Naive thymus-derived CD8-positive, alpha-beta T cell (primary cell): ENCODE data around the gene CDH4. TPM values are rescaled to one million over a fixed set of nuclear protein-coding genes. Genes with fewer than 3 reads are reported as not detected.
A peak's percentile ranks its signal among the peaks of the same experiment; 100 is the strongest.

Source experiments
- ATAC-seq, 2 donors: fragments of 150-1000 bp; cut with Tn5 transposase in 1 of 2; sonication (Bioruptor Pico), chemical (Tn5 transposase) in 1 of 2; 1 replicate in 1 of 2; 2 replicates in 1 of 2; pipeline ENCODE4 v1.10.0; 2021; ENCODE audit warnings: mild to moderate bottlenecking in 2 of 2, moderate library complexity in 2 of 2
- POLR2A ChIA-PET: fragments of 350-600 bp; sonication (Branson Sonifier 250); formaldehyde crosslinking; loops from one replicate; lab custom pipeline; 2021; ENCODE audit warnings: antibody characterized with exemption; lab: Charles Lee
- DNase-seq, 10 donors: peaks; one replicate each; pipeline versions ENCODE4 v3.0.0 to v3.0.0-alpha.2; 2020 to 2022
- H3K27ac Mint-ChIP-seq, 10 donors: one replicate each; pipeline ENCODE4 v1.8.0; 2020 to 2022; ENCODE audit warnings: mild to moderate bottlenecking in 10 of 10, mixed read lengths in 10 of 10, moderate library complexity in 4 of 10, inconsistent platforms in 1 of 10
- H3K27me3 Mint-ChIP-seq, 5 donors: one replicate each; pipeline ENCODE4 v1.8.0; 2021 to 2022; ENCODE audit warnings: mixed read lengths in 5 of 5
- H3K36me3 Mint-ChIP-seq, 3 donors: one replicate each; pipeline ENCODE4 v1.8.0; 2020 to 2022; ENCODE audit warnings: mixed read lengths in 3 of 3, mild to moderate bottlenecking in 2 of 3, inconsistent platforms in 1 of 3
- H3K4me1 Mint-ChIP-seq, 4 donors: one replicate each; pipeline ENCODE4 v1.8.0; 2021 to 2022; ENCODE audit warnings: mixed read lengths in 4 of 4
- H3K4me3 Mint-ChIP-seq, 10 donors: one replicate each; pipeline ENCODE4 v1.8.0; 2020 to 2022; ENCODE audit warnings: mild to moderate bottlenecking in 10 of 10, mixed read lengths in 10 of 10, moderate library complexity in 6 of 10, inconsistent platforms in 1 of 10
- H3K9me3 Mint-ChIP-seq, 9 donors: one replicate each; pipeline ENCODE4 v1.8.0; 2020 to 2022; ENCODE audit warnings: mixed read lengths in 9 of 9, mild to moderate bottlenecking in 3 of 9, inconsistent platforms in 1 of 9, moderate library complexity in 1 of 9
- polyA plus RNA-seq, 3 donors: library from polyadenylated mRNA; unstranded; fragments of 300-500 nt; fragmentation: Illumina TruSeq; gene quantifications; one replicate each; pipeline ENCODE4 v1.2.3, GENCODE V29; 2021
- total RNA-seq, 8 experiments: library from RNA in 2 of 8; stranded (reverse) in 2 of 8; gene quantifications; one replicate each; pipeline ENCODE4 v1.2.3 and lab custom pipeline; 2021 to 2026

CDH4 gene
- total and polyA plus RNA-seq, 5 experiments from 2014 or later = 0.07 to 0.44 (median 0.15) TPM; not detected in 1

- peak overlapping the region in 1 of 10 donors; percentile 66 for H3K27ac Mint-ChIP-seq
- H3K27me3 Mint-ChIP-seq = peaks cover 28 to 58% (median 41%) of the 10 kb centered on the region in 5 donors
- no peak for ATAC-seq
- peaks cover 0 to 5% (median 0%) of the 10 kb centered on the region in 3 donors for H3K36me3 Mint-ChIP-seq
- peak overlapping the region in 4 of 10 donors; percentile 10 to 42 (median 22) for H3K4me3 Mint-ChIP-seq
- POLR2A ChIA-PET = no interaction called here
- H3K4me1 Mint-ChIP-seq = peaks cover 0 to 9% (median 5%) of the 10 kb centered on the region in 4 donors
- no peak for DNase-seq
- H3K9me3 Mint-ChIP-seq = peaks cover 0 to 6% (median 0%) of the 10 kb centered on the region in 9 donors
Measured at GRCh38 chr20:61254881-61255626, 3.0 kb downstream of the CDH4 start.

DNA sequence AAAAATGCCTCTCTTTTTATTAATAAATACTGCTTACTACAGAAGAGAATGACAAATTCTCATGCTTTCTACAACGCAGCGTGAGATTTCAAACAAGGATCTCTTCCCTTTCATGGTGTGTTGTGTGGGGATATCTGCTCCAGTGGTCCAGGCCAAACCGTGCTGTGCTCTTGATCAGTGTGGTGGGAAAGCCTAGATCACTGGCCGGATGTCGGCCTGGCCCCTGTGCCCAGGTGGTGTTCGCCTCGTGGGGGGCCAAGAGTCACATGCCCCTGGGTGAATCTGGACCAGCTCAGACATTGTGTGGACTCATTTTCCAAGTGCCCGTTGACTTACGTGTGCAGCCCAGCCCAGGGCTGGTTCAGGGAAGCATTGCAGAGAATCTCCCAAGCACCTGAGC is 4.3 kb downstream of the CDH4 start:
- peak overlapping the region in 1 of 10 donors; percentile 98 for H3K27ac Mint-ChIP-seq
- H3K27me3 Mint-ChIP-seq = peaks cover 18 to 45% (median 28%) of the 10 kb centered on the region in 5 donors
- H3K4me3 Mint-ChIP-seq = peak overlapping the region in 1 of 10 donors; percentile 18
- no peak for DNase-seq
- no peak for ATAC-seq
- peaks cover 0 to 7% (median 5%) of the 10 kb centered on the region in 4 donors for H3K4me1 Mint-ChIP-seq
- peaks cover 0 to 7% (median 0%) of the 10 kb centered on the region in 9 donors for H3K9me3 Mint-ChIP-seq
- H3K36me3 Mint-ChIP-seq = peaks cover 0 to 5% (median 0%) of the 10 kb centered on the region in 3 donors
- POLR2A ChIA-PET = no interaction called here

DNA sequence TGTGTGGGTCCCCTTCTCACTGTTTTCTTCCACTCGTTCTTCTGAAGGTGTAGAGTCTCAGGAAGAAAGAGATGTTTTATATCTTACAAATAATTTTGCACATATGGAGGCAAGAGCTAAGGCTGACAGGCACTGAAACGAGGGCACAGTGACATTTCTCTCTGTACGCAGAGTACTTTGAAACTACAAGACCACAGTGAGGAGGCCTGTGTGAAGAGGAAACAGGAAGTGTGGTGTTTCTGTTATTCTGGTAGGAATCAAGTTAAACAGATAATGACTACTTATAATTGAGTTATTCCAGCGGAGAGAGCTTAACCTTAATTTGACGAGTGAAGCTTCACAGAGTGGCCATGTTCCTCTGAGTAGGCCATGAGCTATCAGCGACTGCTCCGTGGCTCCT is 4.8 kb downstream of the CDH4 start:
- POLR2A ChIA-PET = no interaction called here
- Mint-ChIP-seq H3K9me3 (peaks cover 0 to 7% (median 0%) of the 10 kb centered on the region in 9 donors), H3K36me3 (peaks cover 0 to 3% (median 0%) of the 10 kb centered on the region in 3 donors), H3K27ac (peak overlapping the region in 3 of 10 donors; percentile 36 to 98 (median 41)), H3K27me3 (peaks cover 15 to 41% (median 24%) of the 10 kb centered on the region in 5 donors), H3K4me3 (peak overlapping the region in 2 of 10 donors; percentile 64 to 74), H3K4me1 (peaks cover 0 to 5% (median 4%) of the 10 kb centered on the region in 4 donors)
- no peak for DNase-seq
- no peak for ATAC-seq

- Mint-ChIP-seq H3K4me3 (no peak overlapping the region), H3K27me3 (peaks cover 15 to 41% (median 24%) of the 10 kb centered on the region in 5 donors), H3K36me3 (peaks cover 0 to 3% (median 0%) of the 10 kb centered on the region in 3 donors), H3K9me3 (peaks cover 0 to 7% (median 0%) of the 10 kb centered on the region in 9 donors), H3K27ac (no peak overlapping the region), H3K4me1 (peaks cover 0 to 5% (median 4%) of the 10 kb centered on the region in 4 donors)
- POLR2A ChIA-PET = no interaction called here
- no peak for ATAC-seq
- DNase-seq = peak in 1 of 10 donors; percentile 14
Measured at GRCh38 chr20:61257611-61258010, 5.5 kb downstream of the CDH4 start.

- Mint-ChIP-seq H3K4me1 (peaks cover 0 to 3% (median under 1%) of the 10 kb centered on the region in 4 donors), H3K9me3 (peaks cover 0 to 7% (median 0%) of the 10 kb centered on the region in 9 donors), H3K27me3 (peaks cover 7 to 46% (median 26%) of the 10 kb centered on the region in 5 donors), H3K4me3 (no peak overlapping the region), H3K36me3 (no peaks in the 10 kb centered on the region), H3K27ac (no peak overlapping the region)
- POLR2A ChIA-PET = no interaction called here
- ATAC-seq (no peak), DNase-seq (peak in 1 of 10 donors; percentile 16)
Measured at GRCh38 chr20:61259741-61260140, 7.7 kb downstream of the CDH4 start.

- Mint-ChIP-seq H3K27me3 (peaks cover 0 to 46% (median 25%) of the 10 kb centered on the region in 5 donors), H3K4me1 (peaks cover 0 to 3% (median under 1%) of the 10 kb centered on the region in 4 donors), H3K9me3 (peaks cover 0 to 7% (median 0%) of the 10 kb centered on the region in 9 donors), H3K4me3 (no peak overlapping the region), H3K27ac (no peak overlapping the region), H3K36me3 (no peaks in the 10 kb centered on the region)
- ATAC-seq = no peak
- peak in 1 of 10 donors; percentile 32 for DNase-seq
- POLR2A ChIA-PET = no interaction called here
Measured at GRCh38 chr20:61260905-61261304, 8.8 kb downstream of the CDH4 start.

GRCh38 chr20:61262036-61262435 is 10.0 kb downstream of the CDH4 start:
- no peak for ATAC-seq
- POLR2A ChIA-PET = no interaction called here
- Mint-ChIP-seq H3K4me1 (peaks cover 0 to 2% (median under 1%) of the 10 kb centered on the region in 4 donors), H3K4me3 (no peak overlapping the region), H3K36me3 (no peaks in the 10 kb centered on the region), H3K9me3 (peaks cover 0 to 7% (median 0%) of the 10 kb centered on the region in 9 donors), H3K27ac (no peak overlapping the region), H3K27me3 (peaks cover 1 to 47% (median 25%) of the 10 kb centered on the region in 5 donors)
- DNase-seq = peak in 1 of 10 donors; percentile 1

DNA sequence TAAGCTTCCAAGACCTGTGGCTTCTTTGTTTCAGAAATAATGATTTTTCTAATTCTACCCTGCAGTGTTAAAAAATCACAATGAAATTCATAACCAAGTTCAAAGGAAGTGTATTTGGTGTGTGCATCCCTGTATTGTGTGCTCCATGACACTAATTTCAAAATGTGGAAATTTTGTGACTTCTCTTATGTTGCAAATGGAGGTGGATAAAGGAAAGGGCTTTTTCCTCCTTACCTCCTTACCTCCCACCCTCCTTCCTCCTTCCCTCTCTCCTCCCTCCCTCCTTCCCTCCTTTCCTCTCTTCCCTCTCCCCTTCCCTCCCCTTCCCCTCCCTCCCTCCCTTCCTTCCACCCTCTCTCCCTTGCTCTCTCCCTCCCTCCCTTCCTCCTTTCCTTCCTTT is 10.5 kb downstream of the CDH4 start:
- Mint-ChIP-seq H3K27me3 (peaks cover 1 to 47% (median 25%) of the 10 kb centered on the region in 5 donors), H3K36me3 (no peaks in the 10 kb centered on the region), H3K27ac (no peak overlapping the region), H3K4me1 (peaks cover 0 to 1% (median under 1%) of the 10 kb centered on the region in 4 donors), H3K9me3 (peaks cover 0 to 7% (median 0%) of the 10 kb centered on the region in 9 donors), H3K4me3 (no peak overlapping the region)
- ATAC-seq = no peak
- POLR2A ChIA-PET = no interaction called here
- DNase-seq = no peak

DNA sequence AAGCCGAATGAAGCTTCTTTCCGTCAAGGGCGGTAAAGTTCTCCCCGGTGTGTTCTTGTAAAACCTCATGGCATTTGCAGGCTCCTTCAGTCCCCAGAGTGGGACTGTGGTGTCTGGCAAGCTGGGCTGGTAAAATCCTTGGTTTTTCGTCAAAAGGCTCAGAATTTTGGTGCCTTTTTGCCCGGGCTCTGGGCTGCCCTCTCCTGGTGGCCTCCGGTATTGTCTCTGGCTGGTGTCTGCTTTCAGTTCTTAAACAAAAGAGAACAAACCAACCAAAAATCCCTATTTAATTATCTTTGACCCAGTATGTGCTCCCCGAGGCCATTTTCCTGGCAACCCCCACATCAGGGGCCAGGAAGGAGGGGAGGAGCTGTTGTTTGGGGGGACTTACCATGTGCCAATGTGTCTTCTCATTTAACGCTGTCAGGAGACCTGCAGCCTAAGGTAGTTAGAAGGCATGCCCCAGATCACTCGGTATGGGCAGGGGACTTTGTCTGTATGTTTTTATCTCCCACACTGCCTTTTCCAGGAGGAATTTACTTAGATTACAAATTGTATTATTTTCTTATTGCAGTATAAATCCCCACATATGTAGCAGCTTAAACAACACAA is 11.1 kb downstream of the CDH4 start:
- DNase-seq (peak in 7 of 10 donors; percentile 4 to 15 (median 8)), ATAC-seq (no peak)
- POLR2A ChIA-PET = no interaction called here
- Mint-ChIP-seq H3K4me3 (no peak overlapping the region), H3K9me3 (peaks cover 0 to 7% (median 0%) of the 10 kb centered on the region in 9 donors), H3K4me1 (peaks cover 0 to 1% (median under 1%) of the 10 kb centered on the region in 4 donors), H3K36me3 (no peaks in the 10 kb centered on the region), H3K27ac (no peak overlapping the region), H3K27me3 (peaks cover 1 to 42% (median 21%) of the 10 kb centered on the region in 5 donors)

DNA sequence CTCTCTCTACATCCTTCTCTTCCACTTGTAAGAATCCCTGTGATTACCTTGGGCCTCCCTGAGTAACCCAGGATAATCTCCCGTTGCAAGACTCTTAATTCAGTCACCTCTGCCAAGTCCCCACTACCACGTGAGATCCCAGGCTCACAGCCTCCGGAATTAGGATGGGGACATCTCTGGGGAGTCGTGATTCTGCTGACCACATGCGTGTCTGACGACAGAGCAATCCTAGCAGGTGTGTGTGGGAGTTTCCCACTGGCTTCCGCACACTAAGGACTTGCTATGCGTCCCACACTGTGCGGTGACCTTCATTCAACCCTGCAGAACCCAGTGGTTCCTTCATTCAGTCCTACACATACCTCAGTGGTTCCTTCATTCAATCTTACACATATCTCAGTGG is 11.9 kb downstream of the CDH4 start:
- Mint-ChIP-seq H3K36me3 (no peaks in the 10 kb centered on the region), H3K4me3 (no peak overlapping the region), H3K4me1 (peaks cover 0 to 1% (median under 1%) of the 10 kb centered on the region in 4 donors), H3K9me3 (peaks cover 0 to 7% (median 0%) of the 10 kb centered on the region in 9 donors), H3K27me3 (peaks cover 1 to 42% (median 23%) of the 10 kb centered on the region in 5 donors), H3K27ac (no peak overlapping the region)
- no peak for ATAC-seq
- POLR2A ChIA-PET = no interaction called here
- DNase-seq = peak in 1 of 10 donors; percentile 6

- Mint-ChIP-seq H3K4me3 (no peak overlapping the region), H3K27ac (no peak overlapping the region), H3K27me3 (peaks cover 1 to 51% (median 22%) of the 10 kb centered on the region in 5 donors), H3K4me1 (peaks cover 0 to 1% (median under 1%) of the 10 kb centered on the region in 4 donors), H3K9me3 (peaks cover 0 to 2% (median 0%) of the 10 kb centered on the region in 9 donors), H3K36me3 (no peaks in the 10 kb centered on the region)
- POLR2A ChIA-PET = no interaction called here
- ATAC-seq = no peak
- DNase-seq = peak in 1 of 10 donors; percentile 1
Measured at GRCh38 chr20:61267241-61267640, 15.2 kb downstream of the CDH4 start.

DNA sequence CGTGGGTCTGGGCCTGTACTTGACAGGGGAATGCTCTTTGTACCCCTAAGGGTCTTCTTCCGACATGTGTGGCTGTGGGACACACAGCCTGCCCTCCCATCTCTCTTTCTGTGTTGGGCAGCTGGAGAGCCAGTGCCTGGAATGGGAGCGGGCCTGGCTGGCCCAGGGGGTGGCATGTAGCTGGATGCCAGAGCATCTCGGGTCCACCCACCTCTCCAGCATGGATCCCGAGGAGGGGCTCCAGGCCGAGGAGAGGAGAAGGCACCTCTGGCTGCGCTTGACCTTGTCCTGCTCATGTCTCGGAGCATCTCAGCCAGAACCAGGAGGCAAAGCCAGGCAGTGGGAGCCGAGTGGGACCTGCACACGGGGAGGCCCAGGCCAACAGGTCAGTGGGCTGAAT is 16.0 kb downstream of the CDH4 start:
- H3K27ac Mint-ChIP-seq = no peak overlapping the region
- POLR2A ChIA-PET = no interaction called here
- peaks cover 1 to 58% (median 25%) of the 10 kb centered on the region in 5 donors for H3K27me3 Mint-ChIP-seq
- no peak for DNase-seq
- H3K4me3 Mint-ChIP-seq = no peak overlapping the region
- ATAC-seq = no peak
- no peaks in the 10 kb centered on the region for H3K36me3 Mint-ChIP-seq
- peaks cover 0 to 9% (median 0%) of the 10 kb centered on the region in 9 donors for H3K9me3 Mint-ChIP-seq
- H3K4me1 Mint-ChIP-seq = peaks cover 0 to 1% (median under 1%) of the 10 kb centered on the region in 4 donors
